Measurements from ENCODE around the gene STARD3NL. TPM values are rescaled to one million over a fixed set of nuclear protein-coding genes. Genes with fewer than 3 reads are reported as not detected.
A peak's percentile ranks its signal among the peaks of the same experiment; 100 is the strongest.

The STARD3NL gene
- total RNA-seq, 2 experiments from 2014 or later, result 16.3 to 21.7 TPM

GRCh38 chr7:38215735-38216670, 38.0 kb downstream of the STARD3NL start:
- CTCF ChIA-PET (ENCODE audit: unreplicated experiment), result interaction anchor here (0.6 to 1.6 kb wide), 14 partner anchors 10 to 158 kb away, joined by 3 to 13 read pairs (median 5); partner anchors contain the start of gene STARD3NL
- Histone ChIP-seq H3K9me2 (ENCODE audit: insufficient read depth, low read length) (no peaks in the 10 kb centered on the region), H3K4me1 (ENCODE audit: insufficient read depth, low read length, poor library complexity, severe bottlenecking) (no peaks in the 10 kb centered on the region), H2AFZ (ENCODE audit: low read length) (no peak overlapping the region), H3K79me2 (ENCODE audit: insufficient read depth, low read depth, low read length) (no peaks in the 10 kb centered on the region), H3K36me3 (ENCODE audit: insufficient read depth, low read length) (peaks cover 21% of the 10 kb centered on the region; the same call in 1 of the 2 replicates), H4K20me1 (ENCODE audit: insufficient read depth, low read length) (no peaks in the 10 kb centered on the region), H3K4me2 (ENCODE audit: low read length) (no peak overlapping the region), H3K27ac (ENCODE audit: low read depth, low read length, poor library complexity, severe bottlenecking) (no peak overlapping the region), H3K4me3 (ENCODE audit: low read depth, low read length, poor library complexity, severe bottlenecking) (no peak overlapping the region), H3K9me3 (ENCODE audit: low read length) (no peaks in the 10 kb centered on the region)
- POLR2A ChIA-PET, result interaction anchor here (0.7 to 1.1 kb wide), 5 partner anchors 36 to 162 kb away, joined by 3 to 4 read pairs (median 3); no protein-coding TSS in a partner anchor
- DNase-seq (ENCODE audit: low spot score), result peak; percentile 71
- TF ChIP-seq CTCF (conservative IDR thresholded peaks at IDR 0.05; ENCODE audit: low read length), result peak; percentile 96
- TF ChIP-seq EZH2phosphoT487 (IDR thresholded peaks at IDR 0.05; ENCODE audit: borderline replicate concordance, low read depth, low read length), result no peak
- intact Hi-C loops (cut with micrococcal nuclease; ENCODE audit: unreplicated experiment), result loop anchor here (1.0 to 2.0 kb wide), 3 partner anchors 103 to 119 kb away; no protein-coding TSS in a partner anchor
- no TSS peak for BruUV-seq (replicated peaks)

- Histone ChIP-seq H3K79me2 (ENCODE audit: insufficient read depth, low read depth, low read length) (no peaks in the 10 kb centered on the region), H3K9me2 (ENCODE audit: insufficient read depth, low read length) (no peaks in the 10 kb centered on the region), H3K4me1 (ENCODE audit: insufficient read depth, low read length, poor library complexity, severe bottlenecking) (no peaks in the 10 kb centered on the region), H3K36me3 (ENCODE audit: insufficient read depth, low read length) (peaks cover 30% of the 10 kb centered on the region; the same call in 1 of the 2 replicates), H3K9me3 (ENCODE audit: low read length) (no peaks in the 10 kb centered on the region), H2AFZ (ENCODE audit: low read length) (no peak overlapping the region), H3K4me3 (ENCODE audit: low read depth, low read length, poor library complexity, severe bottlenecking) (no peak overlapping the region), H4K20me1 (ENCODE audit: insufficient read depth, low read length) (no peaks in the 10 kb centered on the region), H3K4me2 (ENCODE audit: low read length) (no peak overlapping the region), H3K27ac (ENCODE audit: low read depth, low read length, poor library complexity, severe bottlenecking) (no peak overlapping the region)
- no peak for TF ChIP-seq EZH2phosphoT487 (IDR thresholded peaks at IDR 0.05; ENCODE audit: borderline replicate concordance, low read depth, low read length)
- no peak for TF ChIP-seq CTCF (conservative IDR thresholded peaks at IDR 0.05; ENCODE audit: low read length)
- ChIA-PET POLR2A (interaction anchor here (0.7 to 1.2 kb wide), 2 partner anchors 20 to 118 kb away, joined by 3 read pairs; no protein-coding TSS in a partner anchor), CTCF (ENCODE audit: unreplicated experiment) (interaction anchor here (0.6 to 1.2 kb wide), 2 partner anchors 109 to 118 kb away, joined by 3 to 6 read pairs; no protein-coding TSS in a partner anchor)
- no TSS peak for BruUV-seq (replicated peaks)
- intact Hi-C loops (cut with micrococcal nuclease; ENCODE audit: unreplicated experiment), result no loop called here
- no peak for DNase-seq (ENCODE audit: low spot score)
These were observed 39.6 kb downstream of the STARD3NL start for GRCh38 chr7:38217672-38218071.
